Measurements from ENCODE around the gene RUNX1.

GRCh38 chr21:35086357-35086756 lies 37.3 kb upstream of the RUNX1 start:
- TF ChIP-seq KLF11 (CRISPR knock-in tag; IDR thresholded peaks at IDR 0.05) (no peak), JUND (CRISPR knock-in tag; IDR thresholded peaks at IDR 0.05) (no peak), NR2C2 (CRISPR knock-in tag; IDR thresholded peaks at IDR 0.05; ENCODE audit: borderline replicate concordance) (no peak), POLR2AphosphoS5 (IDR thresholded peaks at IDR 0.05; ENCODE audit: low read depth, low read length) (no peak), NFIB (CRISPR knock-in tag; IDR thresholded peaks at IDR 0.05; ENCODE audit: borderline replicate concordance) (no peak), JUN (CRISPR knock-in tag; IDR thresholded peaks at IDR 0.05) (no peak), CTCF (CRISPR knock-in tag; IDR thresholded peaks at IDR 0.05) (no peak), CENPX (CRISPR knock-in tag; IDR thresholded peaks at IDR 0.05) (no peak), TCF7 (IDR thresholded peaks at IDR 0.05; ENCODE audit: low read depth) (no peak), HIC2 (CRISPR knock-in tag; IDR thresholded peaks at IDR 0.05; ENCODE audit: low read depth) (no peak), TAF1 (CRISPR knock-in tag; IDR thresholded peaks at IDR 0.05) (no peak), SMAD3 (CRISPR knock-in tag; IDR thresholded peaks at IDR 0.05) (no peak)

Data from HepG2 (cell line).